Peyer's patch (tissue), 4 donors: ENCODE measurements around the gene F2RL1. TPM values are rescaled to one million over a fixed set of nuclear protein-coding genes. Genes with fewer than 3 reads are reported as not detected.
"Not testable (repeated sequence)": the region's sequence is repeated elsewhere in the genome, so short reads cannot be mapped to it uniquely, and the experiment has no call there.

Experiments used
- DNase-seq, 3 donors: peaks; one replicate each; pipeline ENCODE4 v3.0.0-alpha.2; 2017 to 2019
- H3K27ac ChIP-seq, 4 donors: fragments of 200-600 bp; sonication (generic); one replicate each; pipeline ENCODE4 v1.5.1; 2016 to 2019
- H3K27me3 ChIP-seq, 2 donors: fragments of 200-600 bp; sonication (generic); one replicate each; pipeline ENCODE4 v1.5.1; 2019
- H3K36me3 ChIP-seq, 3 donors: fragments of 200-600 bp; sonication (generic); one replicate each; pipeline ENCODE4 v1.5.1; 2016 to 2019
- H3K4me1 ChIP-seq, 4 donors: fragments of 200-600 bp; sonication (generic); one replicate each; pipeline ENCODE4 v1.5.1; 2016 to 2019
- H3K4me3 ChIP-seq, 4 donors: fragments of 200-600 bp; sonication (generic); 1 replicate in 3 of 4; 2 replicates in 1 of 4; pipeline ENCODE4 v1.5.1; 2016 to 2019; ENCODE audit warnings: mild to moderate bottlenecking in 1 of 4
- H3K9me3 ChIP-seq, 4 donors: fragments of 200-600 bp; sonication (generic); one replicate each; pipeline ENCODE4 v1.5.1; 2016 to 2019; ENCODE audit warnings: mild to moderate bottlenecking in 1 of 4
- CTCF ChIP-seq, 6 experiments: fragments of 450-650 bp in 4 of 6; fragments of 200-600 bp in 2 of 6; sonication (generic) in 1 of 6; IDR thresholded peaks; one replicate each; pipeline ENCODE4 v1.5.1; 2017 to 2019; ENCODE audit warnings: antibody characterized with exemption in 6 of 6, mild to moderate bottlenecking in 3 of 6, moderate library complexity in 1 of 6
- POLR2A ChIP-seq, 2 donors: fragments of 450-650 bp; IDR thresholded peaks; one replicate each; pipeline ENCODE4 v1.5.1; 2017; ENCODE audit warnings: antibody characterized with exemption in 2 of 2, mild to moderate bottlenecking in 2 of 2, moderate library complexity in 2 of 2
- total RNA-seq, 4 donors: library from RNA; depleted of rRNA; stranded (reverse); fragments of >200 nt; gene quantifications; one replicate each; pipeline ENCODE4 v1.1.0, GENCODE V29; 2016

The F2RL1 gene, protein sequence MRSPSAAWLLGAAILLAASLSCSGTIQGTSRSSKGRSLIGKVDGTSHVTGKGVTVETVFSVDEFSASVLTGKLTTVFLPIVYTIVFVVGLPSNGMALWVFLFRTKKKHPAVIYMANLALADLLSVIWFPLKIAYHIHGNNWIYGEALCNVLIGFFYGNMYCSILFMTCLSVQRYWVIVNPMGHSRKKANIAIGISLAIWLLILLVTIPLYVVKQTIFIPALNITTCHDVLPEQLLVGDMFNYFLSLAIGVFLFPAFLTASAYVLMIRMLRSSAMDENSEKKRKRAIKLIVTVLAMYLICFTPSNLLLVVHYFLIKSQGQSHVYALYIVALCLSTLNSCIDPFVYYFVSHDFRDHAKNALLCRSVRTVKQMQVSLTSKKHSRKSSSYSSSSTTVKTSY
- total RNA-seq = 100 to 1,000 TPM in 2 of 4 donors, 10 to 100 TPM in 1, 1 to 10 TPM in 1; 9.9 to 146 (median 88.2) TPM

GRCh38 chr5:76818844-76819831 lies at the start of gene F2RL1:
Gene F2RL1, plus strand, starts transcription at chr5:76819030. Its CDS starts 153 bp downstream, at chr5:76819183.
- peak within 1 kb of the TSS; percentile 38 to 91 (median 76) for H3K27ac ChIP-seq
- DNase-seq = peak; percentile 33 to 96 (median 93)
- H3K36me3 ChIP-seq = no peaks in the 10 kb centered on the region
- TF ChIP-seq POLR2A (IDR thresholded peaks at IDR 0.05) = peak; percentile 96 to 98
- peak in 2 of 6 experiments; percentile 6 to 12 for TF ChIP-seq CTCF (IDR thresholded peaks at IDR 0.05)
- H3K4me3 ChIP-seq = peak within 1 kb of the TSS; percentile 46 to 69 (median 66)
- no peaks in the 10 kb centered on the region for H3K27me3 ChIP-seq
- peaks cover 0 to 8% (median 0%) of the 10 kb centered on the region in 4 donors for H3K4me1 ChIP-seq
- no peaks in the 10 kb centered on the region for H3K9me3 ChIP-seq

GRCh38 chr5:76771041-76771440 lies 47.8 kb upstream of the F2RL1 start:
- H3K4me3 ChIP-seq, H3K9me3 ChIP-seq, H3K27ac ChIP-seq, H3K36me3 ChIP-seq, H3K4me1 ChIP-seq, H3K27me3 ChIP-seq: not testable (repeated sequence)
- peak in 1 of 3 donors; percentile 32 for DNase-seq

GRCh38 chr5:76771705-76772405 lies 47.0 kb upstream of the F2RL1 start:
- no peaks in the 10 kb centered on the region for H3K27me3 ChIP-seq
- no peaks in the 10 kb centered on the region for H3K9me3 ChIP-seq
- no peak overlapping the region for H3K27ac ChIP-seq
- H3K36me3 ChIP-seq = no peaks in the 10 kb centered on the region
- H3K4me1 ChIP-seq = no peaks in the 10 kb centered on the region
- no peak overlapping the region for H3K4me3 ChIP-seq
- TF ChIP-seq CTCF (IDR thresholded peaks at IDR 0.05) (no peak), POLR2A (IDR thresholded peaks at IDR 0.05) (no peak)
- peak in 1 of 3 donors; percentile 21 for DNase-seq

DNA sequence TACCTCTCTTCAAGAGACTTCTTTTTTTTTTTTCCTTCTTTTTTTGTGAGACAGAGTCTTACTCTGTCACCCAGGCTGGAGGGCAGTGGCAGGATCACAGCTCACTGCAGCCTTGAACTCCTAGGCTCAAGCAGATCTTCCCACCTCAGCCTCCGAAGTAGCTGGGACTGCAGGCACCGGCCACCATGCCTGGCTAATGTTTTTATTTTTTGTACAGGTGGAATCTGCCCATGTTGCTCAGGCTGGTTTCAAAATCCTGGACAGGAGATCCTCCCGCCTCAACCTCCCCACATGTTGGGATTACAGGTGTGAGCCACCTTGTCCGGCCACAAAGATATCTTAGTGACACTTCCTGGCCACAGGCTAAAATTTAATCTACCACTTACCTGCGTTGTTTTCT lies 42.9 kb upstream of the F2RL1 start:
- Histone ChIP-seq H3K36me3 (no peaks in the 10 kb centered on the region), H3K27ac (no peak overlapping the region), H3K4me3 (no peak overlapping the region), H3K4me1 (no peaks in the 10 kb centered on the region), H3K27me3 (no peaks in the 10 kb centered on the region), H3K9me3 (no peaks in the 10 kb centered on the region)
- TF ChIP-seq CTCF (IDR thresholded peaks at IDR 0.05) = no peak
- TF ChIP-seq POLR2A (IDR thresholded peaks at IDR 0.05) = no peak
- DNase-seq = peak in 1 of 3 donors; percentile 31

GRCh38 chr5:76776391-76776790 lies 42.4 kb upstream of the F2RL1 start:
- Histone ChIP-seq H3K36me3 (no peaks in the 10 kb centered on the region), H3K9me3 (no peaks in the 10 kb centered on the region), H3K4me3 (no peak overlapping the region), H3K27me3 (no peaks in the 10 kb centered on the region), H3K4me1 (no peaks in the 10 kb centered on the region), H3K27ac (no peak overlapping the region)
- no peak for DNase-seq
- TF ChIP-seq CTCF (IDR thresholded peaks at IDR 0.05) (no peak), POLR2A (IDR thresholded peaks at IDR 0.05) (no peak)

- H3K4me1 ChIP-seq, H3K9me3 ChIP-seq, DNase-seq, H3K27ac ChIP-seq, H3K4me3 ChIP-seq, H3K27me3 ChIP-seq, H3K36me3 ChIP-seq: not testable (repeated sequence)
These were observed 38.2 kb upstream of the F2RL1 start for GRCh38 chr5:76780616-76781015.
